ENCODE measurements around the gene ITPRIPL2. TPM values are rescaled to one million over a fixed set of nuclear protein-coding genes. Genes with fewer than 3 reads are reported as not detected.
A peak's percentile ranks its signal among the peaks of the same experiment; 100 is the strongest.

ITPRIPL2 gene
- total RNA-seq, 2 donors from 2014 or later, result 11.2 to 31.9 TPM

DNA sequence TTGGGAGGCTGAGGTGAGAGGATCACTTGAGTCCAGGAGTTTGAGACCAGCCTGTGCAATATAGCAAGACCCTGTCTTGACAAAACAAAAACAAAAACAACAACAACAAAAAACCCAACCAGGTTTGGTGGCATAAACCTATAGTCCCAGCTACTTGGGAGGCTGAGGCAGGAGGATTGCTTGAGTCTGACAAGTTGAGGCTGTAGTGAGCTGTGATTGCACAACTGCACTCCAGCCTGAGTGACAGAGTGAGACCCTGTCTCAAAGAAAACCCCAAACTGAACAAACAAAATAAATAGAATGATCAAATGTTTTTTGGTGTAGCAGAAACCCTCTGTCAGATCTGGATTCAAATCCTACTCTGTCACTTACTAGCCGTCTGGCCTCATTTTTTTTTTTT is 38.3 kb downstream of the ITPRIPL2 start:
- no peak overlapping the region for H3K27ac Mint-ChIP-seq
- no peak for DNase-seq (ENCODE audit: low spot score)
- no peak for ATAC-seq
- no peak overlapping the region for H3K4me3 Mint-ChIP-seq
- H3K27me3 Mint-ChIP-seq, result peaks cover 17% of the 10 kb centered on the region in 2 donors
- H3K4me1 Mint-ChIP-seq (ENCODE audit: low read depth in 2 of 2), result no peaks in the 10 kb centered on the region
- peaks cover 4% of the 10 kb centered on the region for H3K9me3 Mint-ChIP-seq
- no peaks in the 10 kb centered on the region for H3K36me3 Mint-ChIP-seq

DNA sequence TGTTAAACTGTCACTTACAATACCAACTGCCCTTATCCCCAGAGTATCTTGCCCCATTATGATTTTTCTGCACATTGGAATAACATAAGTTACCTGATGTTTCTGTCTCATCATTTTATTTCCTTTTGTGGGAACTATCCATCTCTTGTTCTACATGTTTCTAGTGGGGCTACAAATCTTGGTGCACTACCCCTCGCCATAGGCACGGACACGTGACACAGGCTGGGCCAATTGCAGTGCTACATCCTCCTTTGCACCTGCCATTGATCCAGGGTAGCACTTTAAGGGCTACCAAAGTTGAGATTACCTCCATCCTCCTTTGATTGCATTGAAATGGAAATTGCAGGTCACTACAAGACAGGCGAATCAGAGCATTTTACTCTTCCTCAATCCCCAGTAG is 40.1 kb downstream of the ITPRIPL2 start:
- Mint-ChIP-seq H3K27ac (no peak overlapping the region), H3K9me3 (peaks cover under 1% of the 10 kb centered on the region), H3K36me3 (no peaks in the 10 kb centered on the region), H3K4me3 (no peak overlapping the region), H3K4me1 (ENCODE audit: low read depth in 2 of 2) (no peaks in the 10 kb centered on the region), H3K27me3 (peaks cover 18 to 21% of the 10 kb centered on the region in 2 donors)
- ATAC-seq (no peak), DNase-seq (ENCODE audit: low spot score) (no peak)

DNA sequence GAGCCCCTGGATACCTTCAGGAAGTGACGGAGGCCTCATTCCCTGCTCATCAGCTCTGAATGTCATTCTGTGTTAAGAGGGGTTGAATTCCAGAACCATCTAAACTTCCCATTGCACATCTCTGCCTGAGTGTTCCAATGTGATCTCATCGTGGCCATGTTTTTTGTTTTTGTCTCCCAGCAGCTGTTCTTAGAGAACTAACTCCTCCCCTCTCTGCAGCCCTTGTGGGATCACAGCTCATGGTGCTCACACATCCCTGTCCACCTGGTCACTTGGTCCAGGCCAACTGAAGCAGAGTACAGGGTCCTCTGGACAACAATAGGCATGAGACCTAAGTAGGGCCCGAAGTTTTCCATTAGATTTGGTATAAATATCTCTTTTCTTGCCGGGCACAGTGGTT is 48.3 kb downstream of the ITPRIPL2 start:
- no peak for DNase-seq (ENCODE audit: low spot score)
- Mint-ChIP-seq H3K36me3 (no peaks in the 10 kb centered on the region), H3K4me3 (no peak overlapping the region), H3K27ac (no peak overlapping the region), H3K9me3 (peaks cover 4% of the 10 kb centered on the region), H3K27me3 (peaks cover 4 to 9% of the 10 kb centered on the region in 2 donors), H3K4me1 (ENCODE audit: low read depth in 2 of 2) (no peaks in the 10 kb centered on the region)
- no peak for ATAC-seq

DNA sequence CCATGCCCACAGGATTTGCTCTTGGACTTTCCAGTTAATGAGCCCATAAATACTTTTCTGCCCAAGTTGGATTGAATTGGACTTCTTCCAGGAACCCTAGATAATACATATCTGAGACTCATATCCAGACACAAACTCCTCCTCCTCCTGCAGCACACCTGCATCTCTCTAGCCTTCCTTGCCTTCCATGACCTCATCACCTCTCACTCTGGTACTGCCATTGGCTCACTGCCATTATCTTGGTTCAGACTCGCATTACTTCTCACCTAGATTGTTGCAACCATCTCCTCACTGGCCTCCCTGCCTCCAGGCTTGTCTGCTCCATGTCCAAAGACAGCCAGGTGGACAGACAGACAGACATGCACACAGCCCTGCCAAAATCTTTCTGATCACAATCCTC is 49.5 kb downstream of the ITPRIPL2 start:
- no peak for DNase-seq (ENCODE audit: low spot score)
- Mint-ChIP-seq H3K27ac (no peak overlapping the region), H3K9me3 (peaks cover 4% of the 10 kb centered on the region), H3K36me3 (no peaks in the 10 kb centered on the region), H3K27me3 (peaks cover 1 to 5% of the 10 kb centered on the region in 2 donors), H3K4me3 (no peak overlapping the region), H3K4me1 (ENCODE audit: low read depth in 2 of 2) (no peaks in the 10 kb centered on the region)
- ATAC-seq, result no peak

DNA sequence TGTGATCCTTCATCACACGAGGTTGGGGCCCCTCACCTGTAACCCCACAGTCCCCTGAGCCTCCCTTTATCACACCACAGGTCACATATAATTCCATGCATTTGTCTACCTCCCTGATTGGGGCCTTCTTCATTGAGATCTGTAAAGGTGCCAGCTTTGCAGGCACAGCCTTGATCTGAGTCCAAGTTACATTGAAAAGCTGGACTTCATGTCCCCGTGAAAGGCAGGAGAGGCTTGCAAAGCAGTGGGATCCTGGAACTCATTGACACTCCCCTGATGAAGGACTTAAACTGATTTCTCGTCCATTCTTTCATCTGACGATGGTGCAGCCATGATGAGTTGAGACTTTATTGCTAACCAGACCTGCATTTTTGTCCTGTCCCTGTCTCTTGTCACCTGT is 50.5 kb downstream of the ITPRIPL2 start:
- no peaks in the 10 kb centered on the region for H3K4me1 Mint-ChIP-seq (ENCODE audit: low read depth in 2 of 2)

DNA sequence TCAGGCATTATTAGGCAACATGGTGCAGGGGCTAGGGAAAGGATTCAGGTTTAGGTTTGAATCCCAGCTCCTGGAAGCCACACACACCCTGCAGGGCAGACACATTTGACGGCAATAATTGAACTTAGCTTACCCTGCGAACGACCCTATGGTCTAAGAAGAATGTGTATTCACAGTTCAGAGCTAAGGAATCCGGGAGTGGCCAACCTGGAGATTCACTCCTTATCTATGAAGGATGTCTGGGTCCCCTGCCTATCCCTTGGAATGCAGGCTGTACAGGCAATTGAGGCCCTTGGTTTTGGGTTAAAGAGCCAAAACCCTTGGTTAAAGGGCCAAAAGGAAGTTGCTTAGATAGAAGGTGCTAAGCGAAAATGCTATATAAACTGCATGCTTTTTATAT is 51.3 kb downstream of the ITPRIPL2 start:
- DNase-seq (ENCODE audit: low spot score), result no peak
- H3K27ac Mint-ChIP-seq, result no peak overlapping the region
- ATAC-seq, result no peak
- H3K4me3 Mint-ChIP-seq, result no peak overlapping the region
- H3K4me1 Mint-ChIP-seq (ENCODE audit: low read depth in 2 of 2), result no peaks in the 10 kb centered on the region
- peaks cover 4% of the 10 kb centered on the region for H3K9me3 Mint-ChIP-seq
- peaks cover 8 to 9% of the 10 kb centered on the region in 2 donors for H3K27me3 Mint-ChIP-seq
- no peaks in the 10 kb centered on the region for H3K36me3 Mint-ChIP-seq

More for the DNA sequence above, 50.5 kb downstream of the ITPRIPL2 start:
- ATAC-seq, result no peak
- Mint-ChIP-seq H3K4me3 (no peak overlapping the region), H3K27ac (no peak overlapping the region), H3K27me3 (peaks cover under 1 to 5% of the 10 kb centered on the region in 2 donors), H3K9me3 (peaks cover 4% of the 10 kb centered on the region), H3K36me3 (no peaks in the 10 kb centered on the region)
- DNase-seq (ENCODE audit: low spot score), result no peak

DNA sequence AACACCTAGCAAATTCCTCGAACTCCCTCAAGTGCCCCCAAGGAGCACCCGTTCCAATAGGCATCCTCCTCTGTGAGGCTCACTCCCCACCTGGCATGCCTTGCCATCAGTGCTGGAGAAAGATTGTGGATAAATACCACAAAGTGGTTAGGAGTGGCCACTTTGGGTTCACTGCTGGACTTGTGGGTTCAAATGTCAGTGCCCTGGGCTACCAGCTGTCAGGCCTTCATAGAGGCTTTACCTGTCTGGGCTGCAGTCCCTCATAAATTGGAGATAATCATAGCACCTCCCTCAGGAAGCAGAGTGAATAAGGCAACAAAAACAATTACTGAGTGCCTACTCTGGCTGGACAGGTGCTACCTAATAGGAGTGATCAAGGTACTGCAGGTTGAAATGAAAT is 52.7 kb downstream of the ITPRIPL2 start:
- no peak overlapping the region for H3K27ac Mint-ChIP-seq
- H3K4me3 Mint-ChIP-seq, result no peak overlapping the region
- H3K4me1 Mint-ChIP-seq (ENCODE audit: low read depth in 2 of 2), result no peaks in the 10 kb centered on the region
- DNase-seq (ENCODE audit: low spot score) (no peak), ATAC-seq (no peak)
- peaks cover 4% of the 10 kb centered on the region for H3K9me3 Mint-ChIP-seq
- no peaks in the 10 kb centered on the region for H3K36me3 Mint-ChIP-seq
- H3K27me3 Mint-ChIP-seq, result peaks cover 13 to 15% of the 10 kb centered on the region in 2 donors

DNA sequence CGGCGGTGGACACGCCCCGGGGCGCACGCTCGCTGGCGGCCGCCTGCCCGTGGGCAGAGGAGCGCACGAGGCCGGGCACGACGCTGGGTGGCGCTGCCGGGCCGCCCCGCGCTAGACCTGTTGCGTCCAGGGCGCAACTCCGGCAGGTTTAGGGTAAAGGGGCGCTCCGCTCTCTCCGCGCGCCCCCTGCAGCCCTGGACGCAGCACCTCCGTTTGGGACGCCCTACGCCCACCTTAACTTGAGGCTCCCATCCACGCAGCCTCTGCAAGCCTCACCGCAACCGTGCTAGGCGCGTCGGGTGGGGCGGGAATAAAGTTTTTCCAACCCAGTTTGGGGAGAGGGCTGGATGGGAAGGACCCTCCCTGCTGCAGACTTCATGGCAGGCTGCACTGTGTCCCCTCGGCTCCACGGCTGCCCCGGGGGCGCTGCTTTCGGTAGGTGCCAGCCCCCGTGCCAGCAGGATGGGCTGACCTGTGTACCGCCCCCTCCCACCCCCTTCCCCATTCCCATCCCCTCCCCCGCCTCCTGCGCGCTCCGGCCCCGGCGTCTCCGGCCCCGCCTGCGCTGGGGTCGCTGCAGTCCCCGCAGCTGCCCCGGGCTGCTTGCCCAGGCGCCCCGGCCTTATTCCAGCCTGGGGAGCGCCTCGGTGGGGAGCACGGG is 54.1 kb downstream of the ITPRIPL2 start, which contains the start of gene SYT17:
Gene SYT17 (plus strand): TSS at position 531 of the 661 bp plus-strand sequence. CDS start 407 bp downstream, outside the sequence.
- peaks cover 15 to 17% of the 10 kb centered on the region in 2 donors for H3K27me3 Mint-ChIP-seq
- H3K27ac Mint-ChIP-seq, result no peak within 1 kb of the TSS
- H3K9me3 Mint-ChIP-seq, result peaks cover 4% of the 10 kb centered on the region
- DNase-seq (ENCODE audit: low spot score), result no peak
- H3K4me3 Mint-ChIP-seq, result no peak within 1 kb of the TSS
- peak; percentile 77 to 83 for ATAC-seq
- H3K4me1 Mint-ChIP-seq (ENCODE audit: low read depth in 2 of 2), result no peaks in the 10 kb centered on the region
- no peaks in the 10 kb centered on the region for H3K36me3 Mint-ChIP-seq

DNA sequence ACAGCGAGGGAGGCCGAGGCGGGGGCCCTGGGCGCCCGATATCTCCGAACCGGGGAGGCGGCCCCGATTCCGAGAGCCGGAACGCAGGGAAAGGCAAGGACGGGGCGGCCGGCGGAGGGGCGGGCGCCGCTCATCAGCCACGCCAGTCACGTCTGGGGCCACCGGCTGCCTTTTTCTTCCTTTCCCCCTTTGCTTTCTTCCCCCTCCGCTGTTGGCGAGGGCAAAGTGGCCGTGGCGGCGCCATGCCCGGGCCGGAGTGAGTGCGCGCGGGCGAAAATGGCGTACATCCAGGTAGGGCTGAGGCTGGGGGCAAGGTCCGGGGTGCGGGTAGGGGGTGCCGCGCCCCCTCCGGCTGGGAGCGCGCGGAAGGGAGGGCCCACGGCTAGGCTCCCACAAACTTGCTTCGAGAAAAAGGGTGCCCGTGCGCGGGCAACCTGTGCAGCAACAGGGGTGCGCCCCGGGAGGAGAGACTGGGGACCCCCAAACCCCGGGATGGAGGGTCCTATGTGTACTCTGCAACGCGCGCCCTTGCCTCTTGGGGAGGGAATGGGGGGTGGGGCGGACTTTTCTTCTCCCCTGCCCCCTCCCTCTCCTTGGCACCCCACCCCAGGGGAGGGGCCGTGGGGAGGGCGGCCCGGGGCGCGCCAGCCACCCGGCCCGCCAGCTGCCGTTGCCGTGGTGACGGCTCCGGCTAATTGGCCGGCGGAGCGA is 54.8 kb downstream of the ITPRIPL2 start:
- H3K4me3 Mint-ChIP-seq, result no peak overlapping the region
- H3K27ac Mint-ChIP-seq, result no peak overlapping the region
- DNase-seq (ENCODE audit: low spot score) (no peak), ATAC-seq (no peak)
- no peaks in the 10 kb centered on the region for H3K9me3 Mint-ChIP-seq
- no peaks in the 10 kb centered on the region for H3K36me3 Mint-ChIP-seq
- H3K4me1 Mint-ChIP-seq (ENCODE audit: low read depth in 2 of 2), result no peaks in the 10 kb centered on the region
- H3K27me3 Mint-ChIP-seq, result peaks cover 15% of the 10 kb centered on the region in 2 donors

DNA sequence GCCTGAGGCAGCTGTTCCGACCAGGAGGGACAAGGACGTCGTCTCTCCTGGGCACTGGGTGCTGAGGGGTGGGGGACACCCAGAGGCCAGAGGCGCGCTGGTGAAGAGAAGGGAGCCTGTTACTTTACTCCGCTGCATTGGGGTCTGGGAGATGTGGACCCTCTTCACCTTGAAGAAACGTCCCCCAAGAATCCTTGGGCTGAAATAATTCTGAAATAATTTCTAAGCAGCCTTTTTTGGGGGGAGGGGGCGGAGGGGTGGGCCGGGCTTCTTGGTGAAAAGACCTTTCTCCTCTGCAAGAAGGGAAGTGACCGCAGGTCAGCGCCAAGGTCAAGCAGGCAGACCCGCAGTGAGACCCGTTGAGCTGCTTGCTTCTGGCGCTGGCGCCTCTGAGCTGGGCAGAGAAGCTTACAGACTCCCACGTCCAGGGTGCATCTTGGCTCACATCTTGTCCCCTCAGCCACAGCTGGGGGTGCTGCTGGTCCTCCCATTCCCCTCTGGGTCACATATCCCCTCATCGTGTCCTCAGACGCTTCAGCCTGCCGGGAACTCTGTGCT is 55.4 kb downstream of the ITPRIPL2 start:
- ATAC-seq (no peak), DNase-seq (ENCODE audit: low spot score) (no peak)
- Mint-ChIP-seq H3K4me3 (peak overlapping the region; percentile 20), H3K9me3 (no peaks in the 10 kb centered on the region), H3K27me3 (peaks cover 14 to 15% of the 10 kb centered on the region in 2 donors), H3K36me3 (no peaks in the 10 kb centered on the region), H3K4me1 (ENCODE audit: low read depth in 2 of 2) (no peaks in the 10 kb centered on the region), H3K27ac (no peak overlapping the region)

DNA sequence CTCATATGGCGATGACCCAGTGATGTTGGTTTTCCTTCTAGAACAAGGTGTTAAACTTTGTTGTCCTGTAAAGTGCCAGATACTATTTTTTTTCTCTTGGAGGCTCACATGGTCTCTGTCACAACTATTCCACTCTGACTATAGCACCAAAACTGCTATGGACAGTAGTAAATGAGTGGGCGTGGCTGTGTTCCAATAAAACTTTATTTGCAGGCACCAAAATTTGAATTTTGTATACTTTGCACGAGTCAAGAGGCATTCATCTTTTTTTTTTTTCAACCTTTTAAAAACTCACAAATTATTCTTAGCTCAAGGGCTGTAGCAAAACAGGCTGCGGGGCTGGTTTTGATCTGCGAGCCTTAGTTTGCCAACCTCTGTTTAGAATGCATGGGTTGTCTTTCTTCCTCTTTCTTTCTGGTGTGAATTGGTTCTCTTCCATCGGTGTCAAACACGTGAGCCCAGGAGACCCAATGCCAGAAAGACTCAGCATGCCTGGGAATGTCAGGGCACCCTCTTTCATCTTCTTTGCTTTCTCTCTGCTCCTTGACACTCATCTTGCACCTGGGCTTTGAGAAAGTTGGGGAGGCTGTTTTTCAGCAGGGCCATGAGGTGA is 56.4 kb downstream of the ITPRIPL2 start:
- Mint-ChIP-seq H3K9me3 (no peaks in the 10 kb centered on the region), H3K4me1 (ENCODE audit: low read depth in 2 of 2) (no peaks in the 10 kb centered on the region), H3K27ac (no peak overlapping the region), H3K27me3 (peaks cover 15 to 17% of the 10 kb centered on the region in 2 donors), H3K36me3 (no peaks in the 10 kb centered on the region), H3K4me3 (no peak overlapping the region)
- ATAC-seq, result no peak
- no peak for DNase-seq (ENCODE audit: low spot score)
